ENCODE measurements around the gene CDH16. TPM values are rescaled to one million over a fixed set of nuclear protein-coding genes. Genes with fewer than 3 reads are reported as not detected.

Gene CDH16
- total and polyA plus RNA-seq, 2 donors (not counting 3 experiments of a cell fraction or from before 2014, with no cell fraction given), result not detected

- H3K4me3 ChIP-seq (replicated peaks in 1 of 3; ENCODE audit: insufficient read depth in 1 of 3, low read depth in 1 of 3, low read length in 3 of 3), result no peak overlapping the region
- H3K9ac ChIP-seq (replicated peaks; ENCODE audit: extremely low read depth, insufficient read depth, low read length), result no peak overlapping the region
- H3K79me2 ChIP-seq (ENCODE audit: control insufficient read depth, insufficient read depth, low read length), result no peaks in the 10 kb centered on the region
- intact Hi-C loops (cut with micrococcal nuclease), result no loop called here
- FAIRE-seq, result no peak
- H3K27ac ChIP-seq (ENCODE audit: insufficient read depth, low read depth, low read length), result no peak overlapping the region
- BruUV-seq (replicated peaks), result no TSS peak
- no peaks in the 10 kb centered on the region for H3K9me3 ChIP-seq (replicated peaks; ENCODE audit: control insufficient read depth, insufficient read depth, low read length)
- H3K36me3 ChIP-seq (ENCODE audit: control insufficient read depth in 2 of 2, extremely low read depth in 1 of 2, insufficient read depth in 2 of 2, low read length in 2 of 2), result no peaks in the 10 kb centered on the region
- H3K4me1 ChIP-seq (ENCODE audit: control insufficient read depth, extremely low read depth, insufficient read depth, low read length), result peaks cover 8% of the 10 kb centered on the region
- H4K20me1 ChIP-seq (replicated peaks; ENCODE audit: control insufficient read depth, extremely low read depth, insufficient read depth, low read length), result no peaks in the 10 kb centered on the region
- DNase-seq (ENCODE audit: low read depth, low spot score), result no peak
- H3K4me2 ChIP-seq (ENCODE audit: insufficient read depth, low read length), result no peak overlapping the region
- TF ChIP-seq MYC (IDR thresholded peaks at IDR 0.05; ENCODE audit: low read depth, low read length), result no peak
- no peak for TF ChIP-seq MAX (IDR thresholded peaks at IDR 0.05; ENCODE audit: insufficient read depth, insufficient read length)
- TF ChIP-seq FOS (IDR thresholded peaks at IDR 0.05; ENCODE audit: borderline replicate concordance, insufficient read depth, low read length), result no peak
- TF ChIP-seq, protein P1, sequence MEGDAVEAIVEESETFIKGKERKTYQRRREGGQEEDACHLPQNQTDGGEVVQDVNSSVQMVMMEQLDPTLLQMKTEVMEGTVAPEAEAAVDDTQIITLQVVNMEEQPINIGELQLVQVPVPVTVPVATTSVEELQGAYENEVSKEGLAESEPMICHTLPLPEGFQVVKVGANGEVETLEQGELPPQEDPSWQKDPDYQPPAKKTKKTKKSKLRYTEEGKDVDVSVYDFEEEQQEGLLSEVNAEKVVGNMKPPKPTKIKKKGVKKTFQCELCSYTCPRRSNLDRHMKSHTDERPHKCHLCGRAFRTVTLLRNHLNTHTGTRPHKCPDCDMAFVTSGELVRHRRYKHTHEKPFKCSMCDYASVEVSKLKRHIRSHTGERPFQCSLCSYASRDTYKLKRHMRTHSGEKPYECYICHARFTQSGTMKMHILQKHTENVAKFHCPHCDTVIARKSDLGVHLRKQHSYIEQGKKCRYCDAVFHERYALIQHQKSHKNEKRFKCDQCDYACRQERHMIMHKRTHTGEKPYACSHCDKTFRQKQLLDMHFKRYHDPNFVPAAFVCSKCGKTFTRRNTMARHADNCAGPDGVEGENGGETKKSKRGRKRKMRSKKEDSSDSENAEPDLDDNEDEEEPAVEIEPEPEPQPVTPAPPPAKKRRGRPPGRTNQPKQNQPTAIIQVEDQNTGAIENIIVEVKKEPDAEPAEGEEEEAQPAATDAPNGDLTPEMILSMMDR (IDR thresholded peaks at IDR 0.05; ENCODE audit: extremely low read depth in 1 of 2, insufficient read depth in 1 of 2, low read depth in 1 of 2, low read length in 2 of 2), result no peak
- TF ChIP-seq GATA2 (IDR thresholded peaks at IDR 0.05; ENCODE audit: insufficient read depth, insufficient read length, low read depth, low read length), result no peak
- TF ChIP-seq POLR2A (IDR thresholded peaks at IDR 0.05; ENCODE audit: low read depth, low read length), result no peak
- TF ChIP-seq POLR2AphosphoS5 (IDR thresholded peaks at IDR 0.05; ENCODE audit: insufficient read depth, low read depth, low read length), result no peak
- TF ChIP-seq JUN (IDR thresholded peaks at IDR 0.05; ENCODE audit: borderline replicate concordance, insufficient read depth, insufficient read length, low read depth), result no peak
- TF ChIP-seq EZH2 (IDR thresholded peaks at IDR 0.05; ENCODE audit: borderline replicate concordance, low read depth, low read length, severe bottlenecking), result no peak
- no peaks in the 10 kb centered on the region for H3K9me1 ChIP-seq (replicated peaks; ENCODE audit: control insufficient read depth, extremely low read depth, insufficient read depth, low read length)
- ChIA-PET POLR2A (no interaction called here), CTCF (interaction anchor here (1.4 kb wide), 2 partner anchors 9 to 254 kb away, joined by 4 to 7 read pairs; no protein-coding TSS in a partner anchor)
- H2AFZ ChIP-seq (ENCODE audit: low read depth, low read length), result no peak overlapping the region
- dilution Hi-C loops (cut with MboI; ENCODE audit: extremely low pct_ligation_motif_present, low sequenced_read_pairs), result no loop called here
- H3K27me3 ChIP-seq (ENCODE audit: control insufficient read depth in 2 of 2, insufficient read depth in 2 of 2, low read length in 2 of 2), result no peaks in the 10 kb centered on the region
These were observed 17.8 kb downstream of the CDH16 start for GRCh38 chr16:66900721-66901441.
